ENCODE results near the gene VPS18.

The VPS18 gene

GRCh38 chr15:40894681-40895448, 615 bp downstream of the VPS18 start:
- Histone ChIP-seq H4K8ac (ENCODE audit: low read depth, low read length) (peak overlapping the region; percentile 63), H2AK5ac (ENCODE audit: low read length) (peak overlapping the region; percentile 12), H3K9me3 (ENCODE audit: insufficient read depth, low read depth, low read length) (peaks cover 2% of the 10 kb centered on the region), H3K27ac (ENCODE audit: low read depth, low read length) (peak overlapping the region; percentile 58), H3K23ac (ENCODE audit: low read length) (no peak overlapping the region), H3K79me1 (ENCODE audit: low read length) (peaks cover 8% of the 10 kb centered on the region), H3K4me2 (ENCODE audit: low read length) (peak overlapping the region; percentile 93), H3K79me2 (ENCODE audit: control insufficient read depth, insufficient read depth, low read length, poor library complexity) (peaks cover 10% of the 10 kb centered on the region), H4K12ac (ENCODE audit: low read depth, low read length) (no peak overlapping the region), H2BK120ac (ENCODE audit: insufficient read depth, low read length, poor library complexity) (peak overlapping the region; percentile 12), H3K27me3 (ENCODE audit: insufficient read depth, low read length) (no peaks in the 10 kb centered on the region), H2BK5ac (ENCODE audit: low read depth, low read length, poor library complexity) (peak overlapping the region; percentile 34), H3K36me3 (ENCODE audit: control insufficient read depth in 1 of 2, insufficient read depth in 2 of 2, low read length in 2 of 2) (peaks cover 20 to 22% of the 10 kb centered on the region in 2 experiments), H2BK12ac (ENCODE audit: low read length) (no peak overlapping the region), H3K4me3 (ENCODE audit: low read depth, low read length) (peak overlapping the region; percentile 94), H3K14ac (ENCODE audit: low read length) (peak overlapping the region; percentile 60), H3K4me1 (ENCODE audit: control insufficient read depth in 1 of 2, insufficient read depth in 2 of 2, low read length in 2 of 2) (peaks cover 5 to 13% of the 10 kb centered on the region in 2 experiments), H4K91ac (ENCODE audit: low read depth, low read length) (peak overlapping the region; percentile 29), H2AFZ (ENCODE audit: insufficient read depth, low read length, poor library complexity) (peak overlapping the region; percentile 27), H3K9ac (ENCODE audit: low read length) (peak overlapping the region; percentile 96), H3K4ac (ENCODE audit: low read depth, low read length) (peak overlapping the region; percentile 72), H3K18ac (ENCODE audit: low read length) (peak overlapping the region; percentile 45)
- peak; percentile 69 to 78 for DNase-seq
- no CpG with 5 or more reads among the region's 33 CpGs for WGBS (ENCODE audit: extremely low coverage, insufficient coverage, insufficient read length)

- DNase-seq, result no peak
- no peak overlapping the region for H2BK5ac ChIP-seq (ENCODE audit: low read depth, low read length, poor library complexity)
- H2AFZ ChIP-seq (ENCODE audit: insufficient read depth, low read length, poor library complexity), result no peak overlapping the region
- H4K91ac ChIP-seq (ENCODE audit: low read depth, low read length), result no peak overlapping the region
- peaks cover 4% of the 10 kb centered on the region for H3K79me2 ChIP-seq (ENCODE audit: control insufficient read depth, insufficient read depth, low read length, poor library complexity)
- no peak overlapping the region for H3K4ac ChIP-seq (ENCODE audit: low read depth, low read length)
- H3K14ac ChIP-seq (ENCODE audit: low read length), result no peak overlapping the region
- no peaks in the 10 kb centered on the region for H3K27me3 ChIP-seq (ENCODE audit: insufficient read depth, low read length)
- H4K12ac ChIP-seq (ENCODE audit: low read depth, low read length), result no peak overlapping the region
- H3K4me1 ChIP-seq (ENCODE audit: control insufficient read depth in 1 of 2, insufficient read depth in 2 of 2, low read length in 2 of 2), result peaks cover 2 to 9% of the 10 kb centered on the region in 2 experiments
- no peak overlapping the region for H3K9ac ChIP-seq (ENCODE audit: low read length)
- H3K9me3 ChIP-seq (ENCODE audit: insufficient read depth, low read depth, low read length), result peaks cover 5% of the 10 kb centered on the region
- peaks cover 53 to 58% of the 10 kb centered on the region in 2 experiments for H3K36me3 ChIP-seq (ENCODE audit: control insufficient read depth in 1 of 2, insufficient read depth in 2 of 2, low read length in 2 of 2)
- no peak overlapping the region for H3K4me3 ChIP-seq (ENCODE audit: low read depth, low read length)
- no peak overlapping the region for H2BK12ac ChIP-seq (ENCODE audit: low read length)
- no peak overlapping the region for H4K8ac ChIP-seq (ENCODE audit: low read depth, low read length)
- no peak overlapping the region for H2BK120ac ChIP-seq (ENCODE audit: insufficient read depth, low read length, poor library complexity)
- peaks cover under 1% of the 10 kb centered on the region for H3K79me1 ChIP-seq (ENCODE audit: low read length)
- H3K27ac ChIP-seq (ENCODE audit: low read depth, low read length), result no peak overlapping the region
- H3K4me2 ChIP-seq (ENCODE audit: low read length), result no peak overlapping the region
- H2AK5ac ChIP-seq (ENCODE audit: low read length), result no peak overlapping the region
- no peak overlapping the region for H3K18ac ChIP-seq (ENCODE audit: low read length)
- WGBS (ENCODE audit: extremely low coverage, insufficient coverage, insufficient read length), result no CpG with 5 or more reads among the region's 33 CpGs
- no peak overlapping the region for H3K23ac ChIP-seq (ENCODE audit: low read length)
Observed at GRCh38 chr15:40899536-40900207, 5.4 kb downstream of the VPS18 start.

- Histone ChIP-seq H3K79me2 (ENCODE audit: control insufficient read depth, insufficient read depth, low read length, poor library complexity) (no peaks in the 10 kb centered on the region), H3K79me1 (ENCODE audit: low read length) (no peaks in the 10 kb centered on the region), H3K27ac (ENCODE audit: low read depth, low read length) (no peak overlapping the region), H4K91ac (ENCODE audit: low read depth, low read length) (no peak overlapping the region), H4K12ac (ENCODE audit: low read depth, low read length) (no peak overlapping the region), H3K36me3 (ENCODE audit: control insufficient read depth in 1 of 2, insufficient read depth in 2 of 2, low read length in 2 of 2) (peaks cover 56 to 61% of the 10 kb centered on the region in 2 experiments), H3K27me3 (ENCODE audit: insufficient read depth, low read length) (no peaks in the 10 kb centered on the region), H2BK120ac (ENCODE audit: insufficient read depth, low read length, poor library complexity) (no peak overlapping the region), H2AFZ (ENCODE audit: insufficient read depth, low read length, poor library complexity) (no peak overlapping the region), H3K9me3 (ENCODE audit: insufficient read depth, low read depth, low read length) (peaks cover 5% of the 10 kb centered on the region), H2AK5ac (ENCODE audit: low read length) (no peak overlapping the region), H4K8ac (ENCODE audit: low read depth, low read length) (no peak overlapping the region), H3K4ac (ENCODE audit: low read depth, low read length) (no peak overlapping the region), H3K9ac (ENCODE audit: low read length) (no peak overlapping the region), H3K18ac (ENCODE audit: low read length) (no peak overlapping the region), H3K4me3 (ENCODE audit: low read depth, low read length) (no peak overlapping the region), H3K23ac (ENCODE audit: low read length) (no peak overlapping the region), H3K4me2 (ENCODE audit: low read length) (no peak overlapping the region), H3K14ac (ENCODE audit: low read length) (no peak overlapping the region), H2BK12ac (ENCODE audit: low read length) (no peak overlapping the region), H3K4me1 (ENCODE audit: control insufficient read depth in 1 of 2, insufficient read depth in 2 of 2, low read length in 2 of 2) (peaks cover 1 to 4% of the 10 kb centered on the region in 2 experiments), H2BK5ac (ENCODE audit: low read depth, low read length, poor library complexity) (no peak overlapping the region)
- DNase-seq, result no peak
- WGBS (ENCODE audit: extremely low coverage, insufficient coverage, insufficient read length), result no CpG with 5 or more reads among the region's 36 CpGs
Observed at GRCh38 chr15:40900256-40901052, 6.2 kb downstream of the VPS18 start.

GRCh38 chr15:40901053-40901443, 6.8 kb downstream of the VPS18 start:
- no peak overlapping the region for H2BK120ac ChIP-seq (ENCODE audit: insufficient read depth, low read length, poor library complexity)
- H3K27me3 ChIP-seq (ENCODE audit: insufficient read depth, low read length), result no peaks in the 10 kb centered on the region
- H2AK5ac ChIP-seq (ENCODE audit: low read length), result no peak overlapping the region
- H3K36me3 ChIP-seq (ENCODE audit: control insufficient read depth in 1 of 2, insufficient read depth in 2 of 2, low read length in 2 of 2), result peaks cover 55 to 59% of the 10 kb centered on the region in 2 experiments
- no peak overlapping the region for H4K12ac ChIP-seq (ENCODE audit: low read depth, low read length)
- DNase-seq, result no peak
- no peak overlapping the region for H3K14ac ChIP-seq (ENCODE audit: low read length)
- no peak overlapping the region for H2BK12ac ChIP-seq (ENCODE audit: low read length)
- no peak overlapping the region for H4K8ac ChIP-seq (ENCODE audit: low read depth, low read length)
- H3K79me2 ChIP-seq (ENCODE audit: control insufficient read depth, insufficient read depth, low read length, poor library complexity), result no peaks in the 10 kb centered on the region
- no peak overlapping the region for H3K4me3 ChIP-seq (ENCODE audit: low read depth, low read length)
- H3K4ac ChIP-seq (ENCODE audit: low read depth, low read length), result no peak overlapping the region
- H3K4me1 ChIP-seq (ENCODE audit: control insufficient read depth in 1 of 2, insufficient read depth in 2 of 2, low read length in 2 of 2), result no peaks in the 10 kb centered on the region
- no peak overlapping the region for H3K27ac ChIP-seq (ENCODE audit: low read depth, low read length)
- no peak overlapping the region for H3K18ac ChIP-seq (ENCODE audit: low read length)
- WGBS (ENCODE audit: extremely low coverage, insufficient coverage, insufficient read length), result no CpG with 5 or more reads among the region's 5 CpGs
- no peak overlapping the region for H3K9ac ChIP-seq (ENCODE audit: low read length)
- no peak overlapping the region for H2BK5ac ChIP-seq (ENCODE audit: low read depth, low read length, poor library complexity)
- peaks cover 5% of the 10 kb centered on the region for H3K9me3 ChIP-seq (ENCODE audit: insufficient read depth, low read depth, low read length)
- no peaks in the 10 kb centered on the region for H3K79me1 ChIP-seq (ENCODE audit: low read length)
- no peak overlapping the region for H3K4me2 ChIP-seq (ENCODE audit: low read length)
- no peak overlapping the region for H4K91ac ChIP-seq (ENCODE audit: low read depth, low read length)
- H2AFZ ChIP-seq (ENCODE audit: insufficient read depth, low read length, poor library complexity), result no peak overlapping the region
- H3K23ac ChIP-seq (ENCODE audit: low read length), result no peak overlapping the region
